ENCODE data around the gene KRT73.

KRT73 gene

DNA sequence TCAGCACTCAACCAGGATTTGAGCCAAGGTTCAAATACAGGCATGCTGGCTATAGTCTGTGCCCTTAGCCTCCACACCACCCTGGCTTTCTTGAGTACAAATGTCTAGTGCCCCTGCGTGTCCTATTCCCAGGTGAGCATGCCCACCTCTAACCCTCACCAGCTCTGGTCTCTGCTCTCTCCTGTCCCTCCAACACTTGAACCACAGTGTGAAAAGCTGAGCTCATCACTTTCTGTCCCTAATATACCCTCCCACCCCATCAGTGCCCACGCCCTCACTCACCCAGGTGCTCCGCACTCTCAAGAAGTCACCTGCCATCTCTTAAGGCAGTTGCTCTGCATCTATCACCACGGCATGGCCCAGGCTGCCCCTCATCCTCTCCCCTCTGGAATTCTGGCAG lies 58.4 kb downstream of the KRT73 start:
- Mint-ChIP-seq H3K27ac (no peak overlapping the region), H3K4me3 (no peak overlapping the region), H3K27me3 (ENCODE audit: low read depth) (peaks cover 34% of the 10 kb centered on the region), H3K9me3 (no peaks in the 10 kb centered on the region), H3K36me3 (ENCODE audit: low read depth) (no peaks in the 10 kb centered on the region), H3K4me1 (no peaks in the 10 kb centered on the region)
- TF ChIP-seq, protein P1, sequence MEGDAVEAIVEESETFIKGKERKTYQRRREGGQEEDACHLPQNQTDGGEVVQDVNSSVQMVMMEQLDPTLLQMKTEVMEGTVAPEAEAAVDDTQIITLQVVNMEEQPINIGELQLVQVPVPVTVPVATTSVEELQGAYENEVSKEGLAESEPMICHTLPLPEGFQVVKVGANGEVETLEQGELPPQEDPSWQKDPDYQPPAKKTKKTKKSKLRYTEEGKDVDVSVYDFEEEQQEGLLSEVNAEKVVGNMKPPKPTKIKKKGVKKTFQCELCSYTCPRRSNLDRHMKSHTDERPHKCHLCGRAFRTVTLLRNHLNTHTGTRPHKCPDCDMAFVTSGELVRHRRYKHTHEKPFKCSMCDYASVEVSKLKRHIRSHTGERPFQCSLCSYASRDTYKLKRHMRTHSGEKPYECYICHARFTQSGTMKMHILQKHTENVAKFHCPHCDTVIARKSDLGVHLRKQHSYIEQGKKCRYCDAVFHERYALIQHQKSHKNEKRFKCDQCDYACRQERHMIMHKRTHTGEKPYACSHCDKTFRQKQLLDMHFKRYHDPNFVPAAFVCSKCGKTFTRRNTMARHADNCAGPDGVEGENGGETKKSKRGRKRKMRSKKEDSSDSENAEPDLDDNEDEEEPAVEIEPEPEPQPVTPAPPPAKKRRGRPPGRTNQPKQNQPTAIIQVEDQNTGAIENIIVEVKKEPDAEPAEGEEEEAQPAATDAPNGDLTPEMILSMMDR (IDR thresholded peaks at IDR 0.05; ENCODE audit: unreplicated experiment in 3 of 3), result no peak

DNA sequence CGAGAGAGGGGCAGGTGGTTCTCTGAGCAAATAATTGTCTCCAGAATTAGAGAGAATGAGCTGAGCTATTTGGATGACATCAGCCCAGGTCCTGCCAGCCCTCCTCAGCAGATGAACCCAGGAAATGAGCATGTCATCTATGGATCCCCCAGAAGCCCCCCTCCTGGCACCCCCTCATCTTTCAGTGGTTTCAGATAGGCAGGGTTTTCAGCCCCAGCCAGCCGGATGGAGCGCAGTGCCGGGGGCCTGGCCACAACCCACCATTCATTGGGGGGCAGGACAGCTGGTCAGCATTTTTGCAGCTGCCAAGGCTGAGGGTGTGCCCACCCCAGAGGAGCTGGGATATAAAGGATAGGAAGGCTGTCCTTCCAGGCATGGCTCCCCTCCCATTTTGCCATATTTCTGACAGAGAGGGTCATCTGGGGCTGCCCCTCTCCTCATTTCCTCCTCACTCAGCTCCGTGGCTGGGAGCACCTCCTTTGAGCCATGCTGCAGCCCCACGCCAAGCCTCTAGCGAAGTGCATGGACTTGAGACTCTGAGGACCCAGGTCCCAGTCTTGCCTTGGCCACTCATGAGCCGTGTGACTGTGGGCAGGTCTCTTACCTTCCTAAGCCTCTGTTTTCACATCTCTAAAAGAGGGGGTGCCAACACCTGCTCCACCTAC lies 59.4 kb downstream of the KRT73 start:
- TF ChIP-seq, protein P1 (IDR thresholded peaks at IDR 0.05; ENCODE audit: unreplicated experiment in 3 of 3), result no peak
- no peaks in the 10 kb centered on the region for H3K36me3 Mint-ChIP-seq (ENCODE audit: low read depth)
- H3K27ac Mint-ChIP-seq, result no peak overlapping the region
- H3K4me3 Mint-ChIP-seq, result no peak overlapping the region
- H3K4me1 Mint-ChIP-seq, result no peaks in the 10 kb centered on the region
- H3K9me3 Mint-ChIP-seq, result no peaks in the 10 kb centered on the region
- H3K27me3 Mint-ChIP-seq (ENCODE audit: low read depth), result peaks cover 30% of the 10 kb centered on the region

Measured in nephron (organoid).